Endothelial cell of umbilical vein (primary cell): ENCODE results near the gene CHRND.

Experiments used
- CTCF ChIP-seq, 2 donors: IDR thresholded peaks; 1 replicate in 1 of 2; 2 replicates in 1 of 2; pipeline ENCODE4 v1.5.1; 2011; ENCODE audit warnings: low read length in 2 of 2, mild to moderate bottlenecking in 2 of 2, moderate library complexity in 2 of 2, control low read depth in 1 of 2, inconsistent platforms in 1 of 2, low read depth in 1 of 2; ENCODE audit not compliant: insufficient read depth in 1 of 2; ENCODE audit errors: extremely low read depth in 1 of 2
- MAX ChIP-seq: IDR thresholded peaks from 2 replicates; pipeline ENCODE4 v1.6.1; 2011; ENCODE audit not compliant: insufficient read depth, insufficient read length
- POLR2A ChIP-seq: IDR thresholded peaks from 2 replicates; pipeline ENCODE4 v1.6.1; 2012; ENCODE audit warnings: low read depth, mild to moderate bottlenecking, control low read depth, low read length
- POLR2AphosphoS5 ChIP-seq: IDR thresholded peaks from 2 replicates; pipeline ENCODE4 v1.6.1; 2012; ENCODE audit warnings: low read depth, mild to moderate bottlenecking, control low read depth, low read length, moderate library complexity; ENCODE audit not compliant: insufficient read depth

DNA sequence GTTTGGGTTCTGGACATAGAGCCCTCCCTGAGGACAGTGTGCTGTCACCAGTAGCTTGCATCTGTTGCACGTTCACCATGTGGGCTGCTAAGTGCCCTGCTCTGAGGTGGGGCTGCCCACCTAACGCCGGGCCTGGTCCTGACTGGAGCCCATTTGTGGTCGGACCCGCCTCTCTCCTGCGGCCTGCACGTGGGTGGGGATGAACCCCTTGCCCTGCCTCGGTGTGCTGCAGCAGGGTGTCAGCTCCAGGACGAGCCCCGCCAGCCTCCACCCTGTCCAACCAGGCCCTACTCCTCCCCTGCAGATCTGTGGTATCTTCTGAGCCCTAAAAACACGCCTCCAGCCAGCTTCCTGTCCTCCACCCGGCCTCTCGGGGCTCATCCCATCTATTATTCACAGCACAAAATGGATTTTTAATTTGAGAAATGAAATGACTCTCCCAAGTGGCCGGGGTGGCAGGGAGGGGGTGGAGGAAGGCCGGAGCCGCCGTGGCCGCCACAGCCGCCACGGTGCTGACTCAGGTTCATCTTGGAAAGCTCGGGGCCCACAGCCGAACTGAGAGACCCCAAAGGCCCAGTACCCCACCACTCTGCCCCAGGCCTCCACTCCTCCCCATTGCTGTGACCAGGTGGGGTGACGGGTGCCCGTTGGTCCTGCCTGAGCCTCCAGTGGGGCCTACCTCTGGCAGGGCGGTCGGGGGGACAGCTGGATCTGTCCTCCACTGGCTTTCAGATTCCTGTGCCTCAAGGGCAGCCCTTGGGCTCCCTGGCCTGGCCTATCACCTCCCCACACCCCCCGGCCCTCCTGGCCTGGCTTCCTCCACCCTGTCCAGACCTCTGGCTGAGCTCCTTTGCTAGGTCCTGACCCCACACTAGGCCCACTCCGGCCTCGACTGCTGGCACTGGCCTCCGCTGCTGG lies 35.5 kb upstream of the CHRND start:
- TF ChIP-seq CTCF (IDR thresholded peaks at IDR 0.05; ENCODE audit: extremely low read depth in 1 of 2, insufficient read depth in 1 of 2, low read depth in 1 of 2, low read length in 2 of 2), result no peak
- no peak for TF ChIP-seq POLR2AphosphoS5
- no peak for TF ChIP-seq POLR2A
- TF ChIP-seq MAX, result no peak
